ENCODE data around the gene NTSR2. TPM values are rescaled to one million over a fixed set of nuclear protein-coding genes. Genes with fewer than 3 reads are reported as not detected.

Gene NTSR2
- total RNA-seq, 1 donor from 2014 or later, result not detected

GRCh38 chr2:11709293-11709692, 39.3 kb upstream of the NTSR2 start:
- Mint-ChIP-seq H3K36me3 (ENCODE audit: low read depth) (no peaks in the 10 kb centered on the region), H3K9me3 (no peaks in the 10 kb centered on the region), H3K4me1 (ENCODE audit: low read depth) (no peaks in the 10 kb centered on the region), H3K27me3 (ENCODE audit: insufficient read depth) (peaks cover 21% of the 10 kb centered on the region), H3K4me3 (no peak overlapping the region), H3K27ac (no peak overlapping the region)
- intact Hi-C loops (cut with micrococcal nuclease), result no loop called here
- no peak for DNase-seq (ENCODE audit: low spot score)

- DNase-seq (ENCODE audit: low spot score), result no peak
- Mint-ChIP-seq H3K4me3 (no peak overlapping the region), H3K4me1 (ENCODE audit: low read depth) (no peaks in the 10 kb centered on the region), H3K9me3 (no peaks in the 10 kb centered on the region), H3K27me3 (ENCODE audit: insufficient read depth) (peaks cover 19% of the 10 kb centered on the region), H3K36me3 (ENCODE audit: low read depth) (no peaks in the 10 kb centered on the region), H3K27ac (no peak overlapping the region)
- intact Hi-C loops (cut with micrococcal nuclease), result no loop called here
These were observed 38.1 kb upstream of the NTSR2 start for GRCh38 chr2:11708106-11708505.

- no peaks in the 10 kb centered on the region for H3K9me3 Mint-ChIP-seq
- no peak overlapping the region for H3K27ac Mint-ChIP-seq
- H3K4me3 Mint-ChIP-seq, result no peak overlapping the region
- no peaks in the 10 kb centered on the region for H3K4me1 Mint-ChIP-seq (ENCODE audit: low read depth)
- no peak for DNase-seq (ENCODE audit: low spot score)
- H3K27me3 Mint-ChIP-seq (ENCODE audit: insufficient read depth), result peaks cover 10% of the 10 kb centered on the region
- intact Hi-C loops (cut with micrococcal nuclease), result no loop called here
- H3K36me3 Mint-ChIP-seq (ENCODE audit: low read depth), result no peaks in the 10 kb centered on the region
These were observed 35.7 kb upstream of the NTSR2 start for GRCh38 chr2:11705711-11706110.

- peaks cover 10% of the 10 kb centered on the region for H3K27me3 Mint-ChIP-seq (ENCODE audit: insufficient read depth)
- no peak for DNase-seq (ENCODE audit: low spot score)
- no peaks in the 10 kb centered on the region for H3K36me3 Mint-ChIP-seq (ENCODE audit: low read depth)
- H3K27ac Mint-ChIP-seq, result no peak overlapping the region
- intact Hi-C loops (cut with micrococcal nuclease), result no loop called here
- no peaks in the 10 kb centered on the region for H3K4me1 Mint-ChIP-seq (ENCODE audit: low read depth)
- H3K4me3 Mint-ChIP-seq, result no peak overlapping the region
- no peaks in the 10 kb centered on the region for H3K9me3 Mint-ChIP-seq
These were observed 35.1 kb upstream of the NTSR2 start for GRCh38 chr2:11705063-11705462.

GRCh38 chr2:11703700-11704099, 33.7 kb upstream of the NTSR2 start:
- no peaks in the 10 kb centered on the region for H3K4me1 Mint-ChIP-seq (ENCODE audit: low read depth)
- no peaks in the 10 kb centered on the region for H3K36me3 Mint-ChIP-seq (ENCODE audit: low read depth)
- no peaks in the 10 kb centered on the region for H3K9me3 Mint-ChIP-seq
- H3K27ac Mint-ChIP-seq, result no peak overlapping the region
- H3K4me3 Mint-ChIP-seq, result no peak overlapping the region
- no peak for DNase-seq (ENCODE audit: low spot score)
- peaks cover 7% of the 10 kb centered on the region for H3K27me3 Mint-ChIP-seq (ENCODE audit: insufficient read depth)
- intact Hi-C loops (cut with micrococcal nuclease), result no loop called here

GRCh38 chr2:11702946-11703345, 33.0 kb upstream of the NTSR2 start:
- H3K9me3 Mint-ChIP-seq, result no peaks in the 10 kb centered on the region
- no peaks in the 10 kb centered on the region for H3K36me3 Mint-ChIP-seq (ENCODE audit: low read depth)
- no peaks in the 10 kb centered on the region for H3K4me1 Mint-ChIP-seq (ENCODE audit: low read depth)
- H3K27me3 Mint-ChIP-seq (ENCODE audit: insufficient read depth), result peaks cover 4% of the 10 kb centered on the region
- no peak for DNase-seq (ENCODE audit: low spot score)
- H3K4me3 Mint-ChIP-seq, result no peak overlapping the region
- intact Hi-C loops (cut with micrococcal nuclease), result no loop called here
- no peak overlapping the region for H3K27ac Mint-ChIP-seq

GRCh38 chr2:11701751-11702301, 31.8 kb upstream of the NTSR2 start:
- no peak overlapping the region for H3K4me3 Mint-ChIP-seq
- DNase-seq (ENCODE audit: low spot score), result no peak
- no peaks in the 10 kb centered on the region for H3K9me3 Mint-ChIP-seq
- no peaks in the 10 kb centered on the region for H3K27me3 Mint-ChIP-seq (ENCODE audit: insufficient read depth)
- H3K4me1 Mint-ChIP-seq (ENCODE audit: low read depth), result no peaks in the 10 kb centered on the region
- no peak overlapping the region for H3K27ac Mint-ChIP-seq
- no peaks in the 10 kb centered on the region for H3K36me3 Mint-ChIP-seq (ENCODE audit: low read depth)
- intact Hi-C loops (cut with micrococcal nuclease), result no loop called here

GRCh38 chr2:11701206-11701605, 31.2 kb upstream of the NTSR2 start:
- Mint-ChIP-seq H3K4me1 (ENCODE audit: low read depth) (no peaks in the 10 kb centered on the region), H3K27me3 (ENCODE audit: insufficient read depth) (no peaks in the 10 kb centered on the region), H3K36me3 (ENCODE audit: low read depth) (no peaks in the 10 kb centered on the region), H3K27ac (no peak overlapping the region), H3K4me3 (no peak overlapping the region), H3K9me3 (no peaks in the 10 kb centered on the region)
- intact Hi-C loops (cut with micrococcal nuclease), result no loop called here
- DNase-seq (ENCODE audit: low spot score), result no peak

- intact Hi-C loops (cut with micrococcal nuclease), result no loop called here
- Mint-ChIP-seq H3K9me3 (no peaks in the 10 kb centered on the region), H3K4me3 (no peak overlapping the region), H3K36me3 (ENCODE audit: low read depth) (no peaks in the 10 kb centered on the region), H3K4me1 (ENCODE audit: low read depth) (no peaks in the 10 kb centered on the region), H3K27ac (no peak overlapping the region), H3K27me3 (ENCODE audit: insufficient read depth) (no peaks in the 10 kb centered on the region)
- no peak for DNase-seq (ENCODE audit: low spot score)
These were observed 30.0 kb upstream of the NTSR2 start for GRCh38 chr2:11699686-11700670.

GRCh38 chr2:11698009-11698922, 28.3 kb upstream of the NTSR2 start:
- intact Hi-C loops (cut with micrococcal nuclease), result no loop called here
- Mint-ChIP-seq H3K4me3 (no peak overlapping the region), H3K4me1 (ENCODE audit: low read depth) (no peaks in the 10 kb centered on the region), H3K9me3 (no peaks in the 10 kb centered on the region), H3K27me3 (ENCODE audit: insufficient read depth) (no peaks in the 10 kb centered on the region), H3K27ac (no peak overlapping the region), H3K36me3 (ENCODE audit: low read depth) (no peaks in the 10 kb centered on the region)
- no peak for DNase-seq (ENCODE audit: low spot score)

GRCh38 chr2:11697103-11697871, 27.3 kb upstream of the NTSR2 start:
- Mint-ChIP-seq H3K9me3 (no peaks in the 10 kb centered on the region), H3K4me3 (no peak overlapping the region)
- intact Hi-C loops (cut with micrococcal nuclease), result no loop called here

GRCh38 chr2:11696736-11697102, 26.7 kb upstream of the NTSR2 start:
- no peak for DNase-seq (ENCODE audit: low spot score)
- Mint-ChIP-seq H3K4me1 (ENCODE audit: low read depth) (no peaks in the 10 kb centered on the region), H3K27me3 (ENCODE audit: insufficient read depth) (no peaks in the 10 kb centered on the region), H3K4me3 (no peak overlapping the region), H3K27ac (no peak overlapping the region), H3K9me3 (no peaks in the 10 kb centered on the region), H3K36me3 (ENCODE audit: low read depth) (no peaks in the 10 kb centered on the region)
- intact Hi-C loops (cut with micrococcal nuclease), result no loop called here

More at GRCh38 chr2:11697103-11697871, 27.3 kb upstream of the NTSR2 start:
- H3K27ac Mint-ChIP-seq, result no peak overlapping the region
- no peaks in the 10 kb centered on the region for H3K27me3 Mint-ChIP-seq (ENCODE audit: insufficient read depth)
- no peaks in the 10 kb centered on the region for H3K4me1 Mint-ChIP-seq (ENCODE audit: low read depth)
- H3K36me3 Mint-ChIP-seq (ENCODE audit: low read depth), result no peaks in the 10 kb centered on the region
- DNase-seq (ENCODE audit: low spot score), result no peak

Measured in activated T-helper 1 cell treated with anti-CD3 and anti-CD28 coated beads, Interleukin-12 subunit alpha, Interleukin-12 subunit beta, Interleukin-2, Interleukin-4 antibody, amounts not matched to agents 30 ng/mL and 10 ng/mL and 1 ng/mL, durations not matched to agents 14 hours and 24 hours and 36 hours (primary cell).